D721Med (cell line): Measurements from ENCODE around the gene CYP11A1.
"Not testable (repeated sequence)": the region's sequence is repeated elsewhere in the genome, so short reads cannot be mapped to it uniquely, and the experiment has no call there.

ENCODE experiments used
- DNase-seq: peaks from one replicate; pipeline ENCODE4 v3.0.0; 2011; ENCODE audit warnings: low spot score; ENCODE audit not compliant: insufficient read length
- FAIRE-seq: peaks from 2 replicates; lab custom pipeline; 2011; peaks lifted over from hg19 to GRCh38; lab: Jason Lieb, UNC
- CTCF ChIP-seq: IDR thresholded peaks from 2 replicates; pipeline ENCODE4 v1.5.1; 2012; ENCODE audit warnings: mild to moderate bottlenecking, control low read depth; ENCODE audit not compliant: insufficient read depth; ENCODE audit errors: missing control alignments

CYP11A1 gene

GRCh38 chr15:74365598-74366445 lies 1.6 kb downstream of the CYP11A1 start:
- DNase-seq (no peak), FAIRE-seq (no peak)

DNA sequence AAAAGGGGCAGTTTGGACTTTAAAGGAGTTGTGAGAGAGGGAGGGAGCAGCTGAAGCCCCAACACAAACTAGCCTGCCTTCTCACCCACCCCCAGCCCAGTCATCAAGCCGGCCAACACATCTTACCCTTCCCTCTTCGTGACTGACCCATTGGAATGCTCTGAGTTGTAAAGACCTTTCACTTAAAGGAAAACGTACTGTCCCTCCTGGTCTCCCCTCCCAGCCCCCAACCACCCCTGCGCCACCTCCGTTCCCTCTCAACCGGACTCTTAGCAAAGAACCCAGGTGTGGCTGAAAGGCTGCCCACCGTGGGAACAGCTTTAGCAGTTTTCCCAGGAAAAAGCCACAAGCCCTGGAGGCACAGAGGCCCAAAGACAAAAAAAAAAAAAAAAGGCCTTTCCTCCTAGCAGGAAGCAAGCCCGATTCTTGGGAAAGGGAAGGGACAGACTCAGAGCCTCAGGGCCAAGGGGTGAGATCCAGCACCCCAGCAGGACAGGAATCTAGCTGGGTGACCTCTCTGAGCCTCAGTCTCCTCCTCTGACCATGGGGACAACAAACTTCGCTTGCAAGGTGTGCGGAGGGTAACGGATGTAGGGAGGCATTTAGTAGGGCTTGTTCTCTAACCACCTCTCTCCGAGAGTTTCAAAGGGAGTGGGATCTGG lies 2.4 kb downstream of the CYP11A1 start:
- FAIRE-seq (no peak), DNase-seq (no peak)
- TF ChIP-seq CTCF: no peak

More at GRCh38 chr15:74365598-74366445, 1.6 kb downstream of the CYP11A1 start:
- TF ChIP-seq CTCF: no peak

DNA sequence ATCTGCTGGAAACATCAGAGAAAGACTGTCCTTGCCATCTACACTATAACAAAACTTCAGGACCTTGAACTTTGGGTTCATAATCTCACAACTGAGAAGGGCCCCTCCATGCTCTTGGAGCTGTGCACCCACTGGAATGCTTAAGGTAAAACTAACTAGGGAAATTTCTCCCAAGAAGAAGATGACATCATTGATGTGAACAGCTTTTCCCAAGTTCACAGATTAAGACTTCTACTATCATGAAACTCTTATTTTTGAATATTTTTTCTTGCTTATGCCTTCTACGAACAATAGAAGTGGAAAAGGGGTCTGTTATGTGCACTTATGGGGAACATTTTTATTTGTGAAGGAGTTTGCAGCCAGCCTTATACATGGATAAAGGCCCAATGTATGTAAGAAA lies 5.0 kb downstream of the CYP11A1 start:
- FAIRE-seq (no peak), DNase-seq (no peak)
- no peak for TF ChIP-seq CTCF

DNA sequence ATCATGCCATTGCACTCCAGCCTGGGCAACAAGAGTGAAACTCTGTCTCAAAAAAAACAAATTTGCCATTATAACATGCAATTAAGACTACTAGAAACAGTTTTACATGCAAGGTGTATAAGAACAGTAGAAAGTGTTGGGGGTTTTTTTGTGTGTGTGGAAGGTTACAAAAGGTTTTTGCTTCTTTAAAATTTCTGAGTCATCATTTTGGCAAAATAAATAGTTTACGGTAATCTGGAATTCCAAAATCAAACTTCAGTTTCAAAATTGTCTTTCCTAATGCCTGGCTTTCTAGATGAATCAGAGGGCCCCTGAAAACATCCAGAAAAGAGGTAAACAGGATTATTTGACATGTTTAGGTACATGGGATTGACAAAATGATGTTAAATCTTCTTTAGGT lies 6.6 kb downstream of the CYP11A1 start:
- DNase-seq, FAIRE-seq: not testable (repeated sequence)

- FAIRE-seq, DNase-seq: not testable (repeated sequence)
Measured at GRCh38 chr15:74359376-74359775, 8.1 kb downstream of the CYP11A1 start.

DNA sequence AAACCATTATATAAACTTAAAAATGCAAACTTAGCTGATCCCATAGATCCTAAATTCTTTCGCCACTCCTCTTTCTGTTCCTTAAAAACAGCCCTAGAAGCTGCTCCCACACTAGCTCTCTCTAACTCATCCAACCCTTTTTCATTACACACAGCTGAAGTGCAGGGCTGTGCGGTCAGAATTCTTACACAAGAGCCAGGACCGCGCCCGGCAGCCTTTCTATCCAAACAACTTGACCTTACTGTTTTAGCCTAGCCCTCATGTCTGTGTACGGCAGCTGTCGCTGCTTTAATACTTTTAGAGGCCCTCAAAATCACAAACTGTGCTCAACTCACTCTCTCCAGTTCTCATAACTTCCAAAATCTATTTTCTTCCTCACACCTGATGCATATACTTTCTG lies 9.9 kb downstream of the CYP11A1 start:
- not testable (repeated sequence) for DNase-seq, FAIRE-seq

DNA sequence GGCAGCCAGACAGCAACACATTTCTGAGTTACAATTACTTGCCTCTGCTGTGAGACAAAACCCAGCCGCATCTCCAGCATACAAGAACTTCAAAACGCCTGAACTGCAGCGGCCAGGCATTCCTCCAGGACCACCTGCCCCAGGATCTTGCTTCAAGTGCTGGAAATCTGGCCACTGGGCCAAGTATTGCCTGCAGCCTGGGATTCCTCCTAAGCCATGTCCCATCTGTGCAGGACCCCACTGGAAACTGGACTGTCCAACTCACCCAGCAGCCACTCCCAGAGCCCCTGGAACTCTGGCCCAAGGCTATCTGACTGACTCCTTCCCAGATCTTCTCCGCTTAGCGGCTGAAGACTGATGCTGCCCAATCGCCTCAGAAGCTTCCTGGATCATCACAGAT lies 11.4 kb downstream of the CYP11A1 start:
- not testable (repeated sequence) for DNase-seq, FAIRE-seq

DNA sequence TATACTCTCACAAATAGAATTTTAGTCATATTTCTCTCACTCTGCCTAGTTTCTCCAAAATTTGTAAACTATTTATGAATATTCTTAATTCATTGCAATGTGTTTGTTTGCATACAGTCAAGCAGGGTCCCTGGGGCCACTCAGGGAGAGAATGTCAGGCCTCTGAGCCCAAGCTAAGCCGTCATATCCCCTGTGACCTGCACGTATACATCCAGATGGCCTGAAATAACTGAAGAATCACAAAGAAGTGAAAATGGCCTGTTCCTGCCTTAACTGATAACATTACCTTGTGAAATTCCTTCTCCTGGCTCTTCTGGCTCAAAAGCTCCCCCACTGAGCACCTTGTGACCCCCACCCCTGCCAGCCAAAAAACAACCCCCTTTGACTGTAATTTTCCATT lies 13.5 kb downstream of the CYP11A1 start:
- DNase-seq, FAIRE-seq: not testable (repeated sequence)

DNA sequence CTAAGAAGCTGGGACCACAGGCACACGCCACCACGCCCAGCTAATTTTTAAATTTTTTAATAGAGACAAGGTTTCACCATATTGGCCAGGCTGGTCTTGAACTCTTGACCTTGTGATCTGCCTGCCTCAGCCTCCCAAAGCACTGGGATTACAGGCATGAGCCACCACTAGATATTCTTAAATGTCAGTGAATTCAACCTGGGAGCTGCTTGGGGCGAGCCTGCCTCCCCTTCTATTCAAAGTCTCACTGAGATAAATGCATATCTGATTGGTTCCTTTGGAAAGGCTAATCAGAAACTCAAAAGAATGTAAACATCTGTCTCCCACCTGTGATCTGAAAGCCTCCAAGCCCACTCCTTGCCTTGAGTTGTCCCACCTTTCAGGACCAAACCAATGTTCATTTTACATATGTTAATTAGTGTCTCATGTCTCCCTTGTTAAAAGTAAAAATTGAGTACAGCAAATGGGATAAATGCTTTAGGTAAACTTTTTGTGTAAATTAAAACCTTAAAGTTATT lies 15.0 kb downstream of the CYP11A1 start:
- FAIRE-seq: no peak
- TF ChIP-seq CTCF: no peak
- DNase-seq: no peak
